ENCODE measurements around the gene SLC44A1.

GRCh38 chr9:105360344-105360743 lies 115.9 kb downstream of the SLC44A1 start:
- no peak for TF ChIP-seq CTCF (IDR thresholded peaks at IDR 0.05; ENCODE audit: insufficient read depth, low read length)
- no peak for TF ChIP-seq POLR2AphosphoS5 (IDR thresholded peaks at IDR 0.05; ENCODE audit: low read depth)
